GM18868 (cell line): ENCODE measurements around the gene CACNA2D4.

Source experiments
- ATAC-seq: cut with Tn5 transposase; IDR thresholded peaks from one replicate; pipeline ENCODE4 v1.9.1; 2021; ENCODE audit warnings: mild to moderate bottlenecking, moderate library complexity; ENCODE audit not compliant: unreplicated experiment

The CACNA2D4 gene

DNA sequence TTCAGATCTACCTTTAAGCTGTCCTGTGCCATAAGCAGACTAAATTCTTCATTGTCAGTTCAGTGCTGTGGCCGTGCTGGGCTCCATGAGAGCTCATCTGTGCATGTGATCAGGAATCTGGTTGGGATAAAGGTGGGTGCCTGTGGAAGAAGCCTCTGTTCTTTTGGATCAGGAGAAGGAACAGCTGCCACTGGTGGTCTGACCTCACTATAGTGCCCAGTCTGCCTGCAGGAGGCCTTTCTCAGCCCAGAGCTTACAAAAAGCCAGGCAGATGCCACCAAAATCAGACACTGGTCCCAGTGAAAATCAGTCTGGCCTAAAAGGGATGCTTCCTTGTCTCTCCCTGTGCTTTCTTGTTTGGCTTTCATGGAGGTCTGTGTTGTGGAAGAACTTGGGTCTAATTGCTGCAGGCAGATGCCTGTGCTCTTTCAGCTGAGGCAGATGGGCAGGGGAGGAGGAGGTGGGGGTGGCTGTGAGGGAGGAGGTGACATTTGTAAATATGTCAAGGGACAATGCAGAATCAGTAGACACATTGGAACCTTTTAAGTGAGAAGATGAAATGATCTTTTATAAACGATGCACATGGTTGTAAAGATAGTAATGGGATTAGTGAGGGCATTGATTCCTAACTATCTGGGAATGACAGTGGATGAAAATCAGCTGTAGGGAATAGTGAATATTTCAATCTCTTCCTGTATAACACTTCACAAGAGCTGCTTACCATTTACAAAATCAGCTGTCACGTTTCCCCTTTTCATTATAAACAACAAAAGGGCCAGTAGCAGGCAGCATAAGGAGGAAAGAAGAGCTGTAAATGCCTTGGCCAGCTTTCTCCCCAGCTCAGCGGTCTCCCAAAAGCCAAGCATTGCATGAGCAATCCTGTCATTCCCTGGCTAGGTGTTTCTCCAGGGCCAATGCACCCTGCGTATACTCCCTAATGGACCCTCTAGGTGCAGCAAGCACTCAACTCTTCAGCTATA is 44.6 kb downstream of the CACNA2D4 start:
- no peak for ATAC-seq

DNA sequence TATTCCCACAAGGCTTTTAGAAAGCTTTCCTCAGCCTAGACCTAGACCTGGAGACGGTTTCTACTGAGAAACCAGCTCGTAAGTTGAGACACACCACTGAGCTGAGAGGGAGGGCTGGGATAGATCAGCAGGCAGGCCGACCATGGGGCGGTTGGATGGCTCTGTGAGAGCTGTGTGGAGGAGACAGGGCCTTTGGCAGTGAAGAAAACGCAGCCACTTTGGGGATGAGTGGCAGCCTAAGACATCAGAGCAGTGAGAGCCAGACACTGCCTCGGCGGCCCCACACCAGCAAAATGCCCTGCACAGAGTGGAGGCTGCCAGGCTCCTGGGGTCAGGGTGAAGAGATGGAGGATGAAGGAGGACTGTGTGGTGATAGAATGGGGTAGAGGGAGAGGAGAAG is 46.0 kb downstream of the CACNA2D4 start:
- no peak for ATAC-seq

DNA sequence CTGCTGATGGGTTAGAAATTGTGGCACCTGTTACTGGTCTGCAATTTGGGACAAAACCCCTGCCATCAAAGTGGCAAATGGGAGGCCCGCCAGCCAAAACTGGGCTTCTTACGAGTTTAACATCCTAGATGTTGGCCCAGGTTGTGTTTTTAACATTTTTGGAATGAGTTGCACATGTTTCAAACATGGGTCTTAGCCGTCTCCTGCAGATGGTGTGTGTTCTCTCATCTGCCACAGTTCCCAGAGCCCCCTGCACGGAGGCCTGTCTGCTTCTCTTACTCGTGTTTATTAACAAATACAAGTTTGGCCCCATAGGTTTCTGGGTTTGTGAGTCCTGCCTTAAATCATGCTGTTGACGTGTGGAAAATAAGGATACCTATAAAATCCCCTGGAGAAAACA is 46.5 kb downstream of the CACNA2D4 start:
- no peak for ATAC-seq

DNA sequence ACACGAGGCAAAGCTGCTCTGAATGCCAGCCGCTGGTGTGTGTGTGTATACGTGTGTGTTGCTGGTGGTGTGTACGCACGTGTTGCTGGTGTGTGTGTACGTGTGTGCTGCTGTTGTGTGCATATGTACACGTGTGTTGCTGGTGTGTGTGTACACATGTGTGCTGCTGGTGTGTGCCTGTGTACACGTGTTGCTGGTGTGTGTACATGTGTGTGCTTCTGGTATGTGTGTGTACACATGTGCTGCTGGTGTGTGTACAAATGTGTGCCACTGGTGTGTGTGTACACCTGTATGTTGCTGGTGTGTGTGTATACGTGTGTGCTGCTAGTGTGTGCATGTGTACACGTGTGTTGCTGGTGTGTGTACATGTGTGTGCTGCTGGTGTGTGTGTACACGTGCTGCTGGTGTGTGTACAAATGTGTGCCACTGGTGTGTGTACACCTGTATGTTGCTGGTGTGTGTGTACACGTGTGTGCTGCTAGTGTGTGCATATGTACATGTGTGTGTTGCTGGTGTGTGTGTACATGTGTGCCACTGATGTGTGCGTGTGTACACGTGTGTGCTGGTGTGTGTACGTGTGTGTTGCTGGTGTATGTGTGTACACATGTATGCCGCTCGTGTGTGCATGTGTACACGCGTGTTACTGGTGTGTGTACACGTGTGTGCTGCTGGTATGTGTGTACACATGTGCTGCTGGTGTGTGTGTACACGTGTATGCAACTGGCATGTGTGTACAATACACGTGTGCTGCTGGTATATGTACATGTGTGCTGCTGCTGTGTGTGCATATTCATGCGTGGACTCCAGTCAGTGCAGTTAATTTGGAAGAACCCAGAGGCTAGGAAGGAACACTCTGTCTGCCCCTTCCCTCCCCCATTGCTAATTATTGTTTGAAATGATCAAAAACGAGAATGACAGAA is 47.2 kb downstream of the CACNA2D4 start:
- no peak for ATAC-seq

DNA sequence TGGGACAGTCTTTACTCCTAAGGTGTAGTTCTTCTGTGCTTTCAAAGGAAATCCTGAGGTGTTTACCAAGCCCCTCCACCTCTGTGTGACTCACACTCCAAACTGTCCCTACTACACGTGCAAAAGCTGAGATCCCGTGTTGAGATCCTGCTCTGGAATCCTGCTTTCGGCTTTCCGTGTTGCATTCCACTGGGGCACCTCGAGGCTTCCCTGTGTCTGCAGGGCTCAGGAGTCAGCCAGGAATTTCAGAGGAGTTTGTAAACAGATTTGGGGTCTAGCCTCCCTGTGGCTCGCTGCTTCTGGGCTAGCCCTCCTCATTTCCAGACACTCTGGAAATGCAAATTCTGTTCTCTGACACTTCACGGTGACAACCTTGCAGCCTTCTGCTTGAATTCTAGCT is 48.4 kb downstream of the CACNA2D4 start:
- ATAC-seq, result no peak

DNA sequence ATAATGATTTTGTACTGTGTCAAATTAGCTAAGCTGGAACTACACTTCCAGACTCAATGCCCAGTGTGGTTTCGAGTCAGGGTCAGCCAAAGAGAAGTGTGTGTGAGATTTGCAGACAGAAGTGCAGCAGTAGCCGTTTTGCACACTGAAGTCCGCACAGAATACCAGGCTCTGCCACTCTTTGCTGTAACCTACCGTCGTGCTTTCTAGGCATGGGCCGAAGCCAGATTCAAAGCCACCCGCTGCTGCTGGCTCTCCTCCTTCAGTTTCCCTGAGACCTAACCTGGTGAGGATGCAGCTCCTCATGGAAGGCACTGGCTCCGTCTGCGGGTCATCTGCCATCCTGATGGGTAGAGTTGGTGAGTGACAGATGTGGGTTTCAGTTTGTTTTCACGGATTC is 49.3 kb downstream of the CACNA2D4 start:
- ATAC-seq, result no peak

DNA sequence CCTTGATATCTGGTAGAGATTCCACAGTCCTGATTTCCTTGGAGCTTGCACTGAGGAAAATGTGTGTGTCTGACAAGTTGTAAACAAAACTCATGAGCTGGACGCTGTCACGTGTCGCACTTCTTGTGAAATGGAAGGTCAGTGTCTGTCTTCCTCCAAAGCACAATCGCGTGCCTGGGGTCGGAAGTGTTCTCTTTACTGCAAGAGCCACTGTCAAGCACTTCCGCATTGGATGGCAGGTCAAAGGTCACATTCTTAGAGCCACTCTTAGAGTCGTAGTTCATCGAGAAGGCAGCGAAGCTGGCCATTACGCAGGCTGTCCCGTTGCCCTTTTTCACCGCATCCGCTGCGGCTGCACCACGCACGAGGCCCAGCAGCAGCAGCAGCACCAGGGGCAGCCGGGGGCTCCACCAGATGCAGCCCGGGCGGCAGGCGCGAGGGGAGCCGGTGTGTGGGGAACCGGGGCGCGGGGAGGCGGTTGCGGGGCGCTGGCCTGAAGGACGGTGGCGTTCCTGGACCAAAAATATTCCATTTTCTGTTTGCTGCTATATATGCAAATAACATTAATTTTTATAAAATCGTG is 53.1 kb downstream of the CACNA2D4 start:
- ATAC-seq, result no peak

DNA sequence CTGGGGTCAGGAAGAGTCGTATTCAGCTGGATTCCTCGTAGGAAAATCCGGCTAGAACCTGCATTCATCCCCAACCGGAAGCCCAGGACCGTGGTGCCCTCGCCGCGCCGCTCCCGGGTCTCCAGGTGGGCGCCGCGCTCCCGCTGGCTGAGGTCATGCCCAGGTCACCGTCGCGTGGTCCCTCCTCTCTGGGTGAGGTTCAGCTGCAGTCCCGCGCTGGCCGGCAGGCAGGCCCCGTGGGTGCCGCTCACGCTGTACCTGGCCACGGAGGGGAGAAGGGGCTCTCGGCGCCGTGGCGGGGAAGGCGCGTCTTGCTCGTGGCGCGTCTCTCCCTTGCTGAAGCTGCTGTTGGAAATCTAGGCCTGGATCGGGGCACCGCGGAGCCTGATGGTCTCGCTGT is 53.6 kb downstream of the CACNA2D4 start:
- no peak for ATAC-seq

DNA sequence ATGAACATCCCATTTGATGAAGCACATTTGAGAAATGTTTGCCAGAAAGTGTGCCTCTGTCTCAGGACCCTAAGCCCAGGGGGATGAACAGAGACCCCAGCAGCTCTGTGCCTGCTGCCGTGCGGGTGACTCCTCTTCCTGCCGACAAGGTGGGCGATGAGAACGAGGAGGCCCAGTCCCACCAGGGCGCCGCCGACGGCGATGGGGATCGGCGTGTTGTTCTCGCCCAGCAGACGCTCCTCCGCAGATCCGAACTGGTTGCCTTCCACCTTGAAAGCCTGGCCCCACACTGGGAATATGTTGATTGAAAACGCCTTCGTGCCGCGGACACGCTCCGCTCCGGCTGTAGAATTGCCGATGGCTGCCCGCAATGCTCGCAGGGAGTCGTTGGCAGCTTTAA is 54.0 kb downstream of the CACNA2D4 start:
- ATAC-seq, result no peak

DNA sequence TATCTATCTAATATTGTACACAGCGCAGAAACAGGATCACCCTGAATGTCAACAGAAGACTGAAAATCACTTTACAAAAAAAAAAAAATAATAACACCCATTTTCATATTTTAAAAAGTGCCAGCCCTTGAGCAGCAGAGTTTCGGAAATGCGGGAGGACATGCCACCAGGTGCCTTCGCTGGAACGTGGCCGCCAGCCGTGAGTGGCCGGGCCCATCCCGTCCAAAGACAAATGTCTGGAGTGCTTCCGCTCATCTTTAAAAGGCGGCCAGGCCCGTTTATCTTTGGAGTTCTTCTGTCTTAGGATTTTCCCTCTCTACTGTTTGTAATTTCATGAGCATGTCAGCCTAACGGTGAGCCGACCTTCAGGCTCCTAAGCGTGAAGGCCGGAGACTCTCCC is 54.6 kb downstream of the CACNA2D4 start:
- ATAC-seq, result no peak

DNA sequence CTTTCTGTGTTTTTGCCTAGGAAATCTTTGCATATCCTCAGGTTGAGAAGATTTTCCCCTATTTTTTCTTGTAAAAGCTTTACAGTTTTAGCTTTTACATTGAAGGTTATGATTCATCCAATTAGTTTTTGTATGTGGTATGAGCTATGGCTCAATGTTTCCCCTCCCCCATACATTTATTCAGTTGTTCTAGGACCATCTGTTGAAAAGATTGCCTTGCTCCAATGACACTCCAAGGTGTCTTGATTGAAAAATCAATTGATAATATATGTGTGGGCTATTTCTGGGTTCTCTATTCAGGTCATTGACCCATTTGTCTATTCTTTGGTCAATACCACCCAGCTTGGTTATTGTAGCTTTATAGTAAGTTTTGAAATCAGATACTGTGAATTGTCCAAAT is 55.5 kb downstream of the CACNA2D4 start:
- ATAC-seq, result no peak

DNA sequence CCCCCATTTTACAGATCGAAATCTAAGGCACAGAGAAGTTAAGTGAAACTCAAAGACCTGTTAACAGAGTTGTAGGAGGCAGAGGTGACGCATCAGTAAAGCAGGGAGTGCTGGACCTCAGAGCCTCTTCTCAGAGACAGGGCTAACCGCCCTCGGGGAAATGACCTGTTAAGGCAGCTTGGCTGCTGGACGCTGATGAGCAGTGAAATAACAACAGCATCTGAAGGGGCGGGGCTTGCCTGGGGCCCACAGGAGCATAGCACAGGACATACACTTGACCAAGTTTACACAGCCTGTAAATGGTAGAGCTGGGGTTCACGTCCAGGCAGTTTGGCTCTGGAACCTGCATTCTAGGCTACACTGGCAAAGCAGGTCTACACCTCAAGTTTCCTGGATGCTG is 58.8 kb downstream of the CACNA2D4 start:
- ATAC-seq, result no peak

DNA sequence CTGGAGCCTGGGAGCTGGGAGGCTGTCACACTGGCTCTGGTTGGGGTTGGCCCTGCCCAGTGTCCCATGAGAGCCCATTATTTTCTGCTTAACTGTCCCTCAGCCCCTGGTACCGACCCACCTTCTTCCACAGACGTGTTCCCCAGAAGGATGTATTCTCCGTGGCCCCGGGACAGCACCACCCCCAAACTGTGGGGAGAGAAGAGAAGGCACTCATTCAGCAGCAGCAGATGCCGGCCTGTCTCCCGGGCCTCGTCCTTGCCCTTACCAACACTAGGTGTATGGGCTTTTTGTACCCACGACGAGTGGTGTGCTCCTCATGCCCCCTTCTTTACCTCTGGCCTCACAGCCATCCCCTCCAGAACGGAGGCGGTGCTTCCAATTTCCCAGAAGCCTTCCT is 60.0 kb downstream of the CACNA2D4 start:
- no peak for ATAC-seq

DNA sequence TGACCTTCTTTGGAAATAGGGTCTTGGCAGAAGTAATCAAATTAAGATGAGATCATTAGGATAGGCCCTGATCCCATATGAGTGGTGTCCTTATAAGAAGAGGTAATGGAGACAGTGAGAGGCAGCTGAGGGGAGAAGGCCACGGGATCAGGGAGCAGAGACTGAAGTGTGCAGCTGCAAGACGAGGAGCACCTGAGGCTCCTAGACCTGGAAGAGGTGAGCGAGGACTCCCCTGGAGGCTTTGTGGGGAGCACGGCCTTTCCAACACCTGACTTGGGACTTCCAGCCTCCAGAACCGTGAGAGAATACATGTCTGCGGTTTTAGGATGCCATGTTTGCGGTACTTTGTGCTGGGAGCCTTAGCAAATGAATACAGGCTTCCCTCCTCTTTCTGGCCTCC is 60.6 kb downstream of the CACNA2D4 start:
- ATAC-seq, result no peak

DNA sequence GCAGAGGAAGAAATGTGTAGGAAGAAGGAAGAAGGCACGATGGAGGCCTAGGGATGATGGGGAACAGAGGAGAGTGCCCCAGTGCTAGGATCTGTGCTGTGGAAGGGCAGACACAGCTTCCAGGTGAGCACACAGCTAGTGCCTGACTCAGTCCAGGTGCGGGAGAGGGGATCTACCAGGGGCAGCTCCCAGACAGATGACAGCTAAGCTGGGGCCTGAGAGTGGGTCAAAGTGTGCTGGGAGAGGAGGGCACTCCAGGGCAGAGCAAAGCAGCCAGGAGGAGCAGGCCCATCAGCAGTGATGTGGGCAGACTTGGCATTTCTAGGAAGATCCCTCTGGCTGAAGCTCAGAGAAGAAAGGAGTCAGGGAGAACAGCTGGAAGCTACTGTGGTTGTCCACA is 61.4 kb downstream of the CACNA2D4 start:
- no peak for ATAC-seq

DNA sequence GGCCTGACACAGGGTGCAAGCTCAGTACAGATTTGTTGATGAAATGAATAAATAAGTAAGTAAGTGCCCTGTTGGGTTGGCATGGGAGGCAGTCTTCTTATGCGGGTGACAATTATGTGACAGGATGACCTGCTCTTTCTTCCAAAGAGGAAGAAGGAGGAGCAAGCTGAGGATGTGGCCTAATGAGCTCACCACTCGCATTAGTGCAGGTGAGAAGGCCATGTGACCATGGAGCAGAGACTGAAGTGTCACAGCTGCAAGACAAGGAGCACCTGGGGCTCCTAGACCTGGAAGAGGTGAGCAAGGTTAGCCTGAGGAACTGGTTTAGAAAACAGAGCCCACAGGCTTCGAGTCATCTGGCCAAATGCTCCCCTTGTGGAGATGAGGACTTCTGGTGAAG is 63.2 kb downstream of the CACNA2D4 start:
- no peak for ATAC-seq

DNA sequence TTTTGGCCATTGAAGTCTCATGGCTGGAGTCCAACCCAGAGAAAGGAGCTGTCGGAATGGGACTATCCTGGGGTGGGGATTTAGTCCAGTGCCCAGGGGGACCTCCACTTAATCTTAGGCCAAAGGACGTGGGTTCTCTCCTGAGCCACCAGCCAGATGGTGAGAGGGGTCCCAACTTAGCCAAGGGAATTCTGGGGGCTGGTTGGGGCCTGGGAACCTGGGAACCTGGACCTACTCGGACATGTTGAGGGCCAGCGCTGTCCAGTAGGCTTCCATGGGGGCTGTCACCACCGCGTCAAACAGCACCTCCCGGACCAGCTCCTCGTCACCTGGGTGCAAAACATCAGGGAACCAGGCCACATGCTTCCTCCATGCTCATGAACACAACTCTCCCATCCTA is 64.7 kb downstream of the CACNA2D4 start:
- ATAC-seq, result no peak

DNA sequence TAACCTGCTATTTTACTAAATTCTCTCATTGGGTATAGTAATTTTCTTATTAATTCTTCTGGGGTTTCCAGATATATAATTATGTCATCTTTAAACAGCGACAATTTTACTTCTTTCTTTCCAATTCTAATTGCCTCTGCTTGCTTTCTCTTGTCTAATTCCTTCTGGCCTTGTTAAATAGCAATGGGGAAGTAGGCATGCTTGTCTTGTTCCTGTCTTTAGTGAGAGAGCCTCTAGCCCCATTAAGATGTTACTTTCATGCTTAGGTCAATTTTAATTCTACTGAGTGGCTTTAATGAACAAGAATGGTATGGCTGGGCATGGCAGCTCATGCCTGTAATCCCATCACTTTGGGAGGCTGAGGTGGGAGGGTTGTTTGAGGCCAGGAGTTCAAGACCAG is 66.4 kb downstream of the CACNA2D4 start:
- ATAC-seq, result no peak

DNA sequence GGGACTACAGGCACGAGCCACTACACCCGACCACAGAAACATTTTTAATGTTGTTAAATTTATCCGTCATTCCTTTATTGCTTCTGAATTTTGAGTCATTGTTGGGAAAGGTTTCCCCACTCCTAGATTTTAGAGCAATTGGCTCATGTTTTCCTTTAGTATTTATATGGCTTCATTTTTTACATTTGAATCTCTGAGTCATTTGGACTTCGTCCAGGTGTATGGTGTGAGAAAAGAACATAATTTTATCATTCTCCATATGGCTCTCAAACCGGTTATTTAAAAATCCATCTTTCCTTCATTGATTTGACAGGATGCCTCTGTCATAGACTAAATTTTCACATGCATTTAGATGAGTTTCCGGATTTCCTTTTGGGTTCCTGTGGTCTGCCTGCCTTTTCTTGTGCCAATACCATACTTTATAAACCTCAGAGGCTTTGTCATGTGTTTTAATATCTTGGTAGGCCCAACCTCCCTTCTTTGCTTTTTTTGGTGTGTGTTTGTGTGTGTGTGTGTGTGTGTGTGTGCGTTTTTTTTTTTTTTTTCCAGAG is 67.2 kb downstream of the CACNA2D4 start:
- ATAC-seq, result no peak

DNA sequence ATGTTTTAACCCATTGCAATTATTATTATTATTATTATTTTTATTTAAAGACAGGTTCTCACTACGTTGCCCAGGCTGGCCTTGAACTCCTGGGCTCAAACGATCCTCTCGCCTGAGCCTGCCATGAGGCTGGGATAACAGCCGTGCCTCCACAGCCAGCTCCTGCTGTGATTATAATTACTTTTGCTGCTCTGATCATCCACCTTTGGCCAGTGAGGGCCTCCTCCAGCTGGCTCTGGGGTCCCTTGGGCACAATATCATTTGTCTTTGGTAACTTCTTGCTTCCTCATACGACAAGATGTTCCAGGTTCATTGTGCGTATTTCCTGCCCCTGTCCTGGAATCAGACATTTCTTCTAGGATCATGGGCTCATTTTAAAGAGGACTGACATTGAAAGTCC is 69.7 kb downstream of the CACNA2D4 start:
- ATAC-seq, result no peak

DNA sequence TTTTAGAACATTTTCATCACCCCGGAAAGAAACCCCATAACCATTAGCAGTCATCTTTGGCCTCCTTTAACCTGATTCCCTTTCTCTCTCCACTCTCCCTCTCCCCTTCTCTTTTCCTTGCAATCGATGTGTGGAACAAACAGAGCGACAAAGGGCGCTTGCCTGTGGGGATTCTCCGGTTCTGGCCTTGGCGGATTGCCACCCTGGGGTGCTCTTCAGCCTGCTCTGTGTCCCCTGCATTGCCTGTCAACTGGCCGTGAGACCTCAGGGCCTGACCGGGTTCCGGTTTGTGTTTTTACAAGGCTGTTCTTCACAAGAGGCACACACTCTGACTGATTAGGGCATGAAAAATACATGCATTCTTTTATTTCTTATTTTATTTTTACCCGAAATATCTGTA is 70.3 kb downstream of the CACNA2D4 start:
- no peak for ATAC-seq
